Activated T-helper 17 cell treated with anti-CD3 and anti-CD28 coated beads, Interleukin-2, amount 50 U/mL, for 72 hours (primary cell): Measurements from ENCODE around the gene CDC42. TPM values are rescaled to one million over a fixed set of nuclear protein-coding genes. Genes with fewer than 3 reads are reported as not detected.
A peak's percentile ranks its signal among the peaks of the same experiment; 100 is the strongest.
"Not testable (repeated sequence)": the region's sequence is repeated elsewhere in the genome, so short reads cannot be mapped to it uniquely, and the experiment has no call there.

Experiments used
- ATAC-seq: fragments of 150-1000 bp; cut with Tn5 transposase; replicated peaks from 2 replicates; pipeline ENCODE4 v1.10.0; 2021; ENCODE audit warnings: mild to moderate bottlenecking, moderate library complexity
- H3K27ac Mint-ChIP-seq: one replicate; pipeline ENCODE4 v1.8.0; 2022; ENCODE audit warnings: mixed read lengths
- H3K27me3 Mint-ChIP-seq: one replicate; pipeline ENCODE4 v1.8.0; 2022; ENCODE audit warnings: mixed read lengths
- H3K36me3 Mint-ChIP-seq: one replicate; pipeline ENCODE4 v1.8.0; 2022; ENCODE audit warnings: low read depth, mild to moderate bottlenecking, mixed read lengths
- H3K4me1 Mint-ChIP-seq: one replicate; pipeline ENCODE4 v1.8.0; 2022; ENCODE audit warnings: mixed read lengths
- H3K4me3 Mint-ChIP-seq: one replicate; pipeline ENCODE4 v1.8.0; 2022; ENCODE audit warnings: mild to moderate bottlenecking, mixed read lengths
- H3K9me3 Mint-ChIP-seq: one replicate; pipeline ENCODE4 v1.8.0; 2022; ENCODE audit warnings: mixed read lengths
- total RNA-seq, 2 donors: library from RNA; stranded (reverse); gene quantifications; one replicate each; pipeline ENCODE4 v1.2.3, GENCODE V29; 2022

Gene CDC42
- total RNA-seq, result 100 to 1,000 TPM; 243 to 264 TPM

DNA sequence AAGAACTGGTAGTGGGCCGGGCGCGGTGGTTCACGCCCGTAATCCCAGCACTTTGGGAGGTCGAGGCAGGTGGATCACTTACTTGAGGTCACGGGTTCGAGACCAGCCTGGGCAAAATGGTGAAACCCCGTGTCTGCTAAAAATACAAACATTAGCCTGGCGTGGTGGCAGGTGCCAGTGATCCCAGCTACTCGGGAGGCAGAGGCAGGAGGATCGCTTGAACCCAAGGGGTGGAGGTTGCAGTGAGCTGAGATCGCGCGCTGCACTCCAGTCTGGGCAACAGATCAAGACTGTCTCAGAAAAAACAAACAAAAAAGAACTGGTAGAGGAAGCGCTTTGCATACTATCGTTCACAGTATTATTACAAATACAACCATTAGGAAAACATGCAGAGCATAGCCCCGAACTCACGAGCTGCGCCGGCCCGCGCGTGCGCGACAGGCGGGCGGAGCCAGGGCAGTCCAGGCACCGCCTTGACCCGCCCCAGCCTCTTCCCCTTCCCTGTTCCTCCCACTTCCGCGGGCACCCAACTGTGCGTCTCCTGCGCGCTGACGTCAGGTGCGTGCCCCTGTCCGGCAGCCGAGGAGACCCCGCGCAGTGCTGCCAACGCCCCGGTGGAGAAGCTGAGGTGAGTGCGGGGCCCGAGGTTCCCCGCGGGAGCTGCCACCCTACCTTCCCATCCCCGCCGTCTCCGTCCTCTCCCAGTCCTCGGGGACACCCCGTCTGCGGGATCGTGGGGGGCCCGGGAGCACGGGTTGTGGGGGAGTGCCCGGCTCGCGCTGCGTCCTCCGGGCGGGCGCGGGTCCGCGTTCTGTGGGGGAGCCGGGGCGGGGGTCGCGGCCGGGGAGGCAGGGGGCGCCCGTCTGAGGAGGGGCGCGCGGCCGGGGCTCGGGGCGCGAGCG is at the start of gene CDC42:
CDC42 (plus strand) TSS at position 595 of the 902 bp plus-strand sequence. CDS start 25,770 bp downstream, outside the sequence.
- ATAC-seq, result peak; percentile 82
- Mint-ChIP-seq H3K27ac (peak within 1 kb of the TSS; percentile 99), H3K36me3 (peaks cover 54% of the 10 kb centered on the region), H3K27me3 (no peaks in the 10 kb centered on the region), H3K9me3 (no peaks in the 10 kb centered on the region), H3K4me1 (peaks cover 42% of the 10 kb centered on the region), H3K4me3 (peak within 1 kb of the TSS; percentile 91)

DNA sequence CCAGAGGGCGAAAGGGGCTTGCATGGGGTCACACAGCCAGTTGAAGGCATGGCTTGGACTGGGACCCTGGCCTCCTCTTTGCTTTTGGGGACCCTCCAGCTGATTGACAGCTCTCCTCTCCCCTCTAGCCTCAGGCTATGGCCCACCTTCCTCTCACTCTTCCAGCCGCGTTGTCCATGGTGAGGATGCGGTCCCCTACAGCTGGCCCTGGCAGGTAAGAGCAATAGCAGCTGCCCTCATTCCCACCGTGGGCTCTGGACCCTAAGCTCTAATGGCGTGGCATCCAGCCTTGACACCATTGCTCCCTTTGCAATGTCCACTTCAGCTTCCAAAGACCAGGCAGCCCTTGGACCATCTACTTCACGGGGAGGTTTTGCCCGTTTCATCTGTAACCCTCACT is 49.6 kb upstream of the CDC42 start:
- not testable (repeated sequence) for H3K27ac Mint-ChIP-seq, H3K36me3 Mint-ChIP-seq, H3K4me3 Mint-ChIP-seq, H3K27me3 Mint-ChIP-seq, H3K4me1 Mint-ChIP-seq, ATAC-seq, H3K9me3 Mint-ChIP-seq

DNA sequence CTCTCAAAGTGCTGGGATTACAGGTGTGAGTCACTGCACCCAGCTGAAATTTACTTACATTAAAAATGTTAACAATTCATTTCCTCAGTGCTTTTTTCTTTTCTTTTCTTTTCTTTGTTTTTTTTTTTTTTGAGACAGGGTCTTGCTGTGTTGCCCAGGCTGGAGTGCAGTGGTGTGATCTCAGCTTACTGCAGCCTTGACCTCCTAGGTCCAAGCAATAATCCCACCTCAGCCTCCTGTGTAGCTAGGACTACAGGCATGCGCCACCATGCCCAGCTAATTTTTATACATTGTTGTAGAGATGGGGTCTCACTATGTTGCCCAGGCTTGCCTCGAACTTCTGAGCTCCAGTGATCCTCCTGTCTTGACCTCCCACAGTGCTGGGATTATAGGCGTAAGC is 48.5 kb upstream of the CDC42 start:
- not testable (repeated sequence) for H3K27me3 Mint-ChIP-seq, H3K9me3 Mint-ChIP-seq, H3K27ac Mint-ChIP-seq, H3K36me3 Mint-ChIP-seq, ATAC-seq, H3K4me1 Mint-ChIP-seq, H3K4me3 Mint-ChIP-seq

DNA sequence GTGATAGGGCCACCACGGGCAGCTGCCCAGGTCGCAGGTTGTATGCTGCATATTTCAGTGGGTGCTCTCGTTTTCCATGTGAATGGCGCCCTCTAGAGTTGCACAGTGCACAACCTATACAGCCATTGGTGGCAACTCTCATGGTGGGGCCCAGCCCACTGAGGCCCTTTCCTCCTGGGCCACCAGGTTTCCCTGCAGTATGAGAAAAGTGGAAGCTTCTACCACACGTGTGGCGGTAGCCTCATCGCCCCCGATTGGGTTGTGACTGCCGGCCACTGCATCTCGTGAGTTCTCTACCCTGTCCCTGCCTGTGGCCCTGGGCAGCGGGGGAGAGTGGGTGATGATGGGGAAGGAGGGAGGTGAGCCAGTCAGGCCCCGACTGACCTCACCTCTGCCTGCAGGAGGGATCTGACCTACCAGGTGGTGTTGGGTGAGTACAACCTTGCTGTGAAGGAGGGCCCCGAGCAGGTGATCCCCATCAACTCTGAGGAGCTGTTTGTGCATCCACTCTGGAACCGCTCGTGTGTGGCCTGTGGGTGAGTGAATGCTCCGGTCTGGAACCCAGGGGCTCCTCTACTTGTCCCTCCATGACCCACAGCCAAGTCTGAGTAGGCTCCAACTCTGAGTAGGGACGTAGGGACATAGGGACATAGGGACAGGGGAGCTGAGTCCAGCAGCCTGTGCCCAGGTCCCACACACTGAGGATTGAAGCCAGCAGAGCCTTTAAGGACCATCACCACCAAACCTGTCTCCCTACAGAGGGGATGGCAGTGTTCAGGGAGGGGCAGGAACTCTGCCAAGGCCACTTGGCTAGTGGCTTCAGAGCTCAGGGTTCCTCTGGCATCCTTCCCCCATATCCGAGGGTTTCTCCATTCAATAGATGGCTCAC is 47.0 kb upstream of the CDC42 start:
- H3K36me3 Mint-ChIP-seq, H3K9me3 Mint-ChIP-seq, H3K27me3 Mint-ChIP-seq, H3K4me1 Mint-ChIP-seq, H3K4me3 Mint-ChIP-seq, H3K27ac Mint-ChIP-seq: not testable (repeated sequence)
- ATAC-seq, result peak; percentile 86

DNA sequence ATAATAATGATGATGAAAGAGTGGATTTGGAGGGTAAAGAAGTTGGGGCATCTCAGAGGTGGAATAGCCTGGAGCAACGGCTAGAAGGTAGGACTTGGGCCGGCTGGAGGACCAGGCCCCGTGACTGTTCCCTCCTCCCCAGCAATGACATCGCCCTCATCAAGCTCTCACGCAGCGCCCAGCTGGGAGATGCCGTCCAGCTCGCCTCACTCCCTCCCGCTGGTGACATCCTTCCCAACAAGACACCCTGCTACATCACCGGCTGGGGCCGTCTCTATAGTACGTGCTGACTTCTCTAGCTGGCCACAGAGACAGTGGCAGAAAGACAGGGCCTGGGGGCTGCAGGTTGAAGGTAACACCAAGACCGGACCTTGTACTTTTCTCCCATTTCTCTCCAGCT is 45.8 kb upstream of the CDC42 start:
- H3K27ac Mint-ChIP-seq, ATAC-seq, H3K9me3 Mint-ChIP-seq, H3K36me3 Mint-ChIP-seq, H3K4me1 Mint-ChIP-seq, H3K4me3 Mint-ChIP-seq, H3K27me3 Mint-ChIP-seq: not testable (repeated sequence)

DNA sequence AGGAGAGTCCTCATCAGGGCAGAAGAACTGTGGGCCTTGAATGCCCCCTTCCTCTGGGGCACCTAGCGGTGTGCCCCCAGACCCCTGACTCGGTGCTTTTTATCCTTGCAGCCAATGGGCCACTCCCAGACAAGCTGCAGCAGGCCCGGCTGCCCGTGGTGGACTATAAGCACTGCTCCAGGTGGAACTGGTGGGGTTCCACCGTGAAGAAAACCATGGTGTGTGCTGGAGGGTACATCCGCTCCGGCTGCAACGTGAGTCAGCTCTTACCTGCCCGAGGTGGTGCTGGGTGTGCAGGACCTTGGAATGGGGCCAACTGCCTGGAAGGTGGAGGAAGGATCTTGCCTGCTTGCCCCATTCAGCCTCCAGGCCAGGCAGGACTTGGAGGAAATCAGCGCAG is 45.2 kb upstream of the CDC42 start:
- H3K4me1 Mint-ChIP-seq, result not testable (repeated sequence)

DNA sequence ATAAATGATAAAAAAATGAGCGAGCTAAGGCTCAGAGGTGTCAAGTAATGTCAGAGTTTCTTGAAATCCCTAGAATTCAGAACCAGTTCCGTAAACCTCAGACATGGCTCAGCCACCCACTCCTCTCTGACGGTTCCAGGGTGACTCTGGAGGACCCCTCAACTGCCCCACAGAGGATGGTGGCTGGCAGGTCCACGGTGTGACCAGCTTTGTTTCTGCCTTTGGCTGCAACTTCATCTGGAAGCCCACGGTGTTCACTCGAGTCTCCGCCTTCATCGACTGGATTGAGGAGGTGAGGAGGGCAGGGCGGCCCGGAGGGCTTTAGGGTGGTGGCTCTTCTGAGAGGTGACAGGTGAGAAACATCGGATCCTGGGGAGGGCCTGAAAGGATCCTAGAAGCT is 42.9 kb upstream of the CDC42 start:
- H3K27me3 Mint-ChIP-seq, ATAC-seq, H3K9me3 Mint-ChIP-seq, H3K4me1 Mint-ChIP-seq, H3K36me3 Mint-ChIP-seq, H3K4me3 Mint-ChIP-seq, H3K27ac Mint-ChIP-seq: not testable (repeated sequence)

More for the DNA sequence above, 45.2 kb upstream of the CDC42 start:
- not testable (repeated sequence) for H3K4me3 Mint-ChIP-seq, H3K9me3 Mint-ChIP-seq, ATAC-seq, H3K27ac Mint-ChIP-seq, H3K36me3 Mint-ChIP-seq, H3K27me3 Mint-ChIP-seq

DNA sequence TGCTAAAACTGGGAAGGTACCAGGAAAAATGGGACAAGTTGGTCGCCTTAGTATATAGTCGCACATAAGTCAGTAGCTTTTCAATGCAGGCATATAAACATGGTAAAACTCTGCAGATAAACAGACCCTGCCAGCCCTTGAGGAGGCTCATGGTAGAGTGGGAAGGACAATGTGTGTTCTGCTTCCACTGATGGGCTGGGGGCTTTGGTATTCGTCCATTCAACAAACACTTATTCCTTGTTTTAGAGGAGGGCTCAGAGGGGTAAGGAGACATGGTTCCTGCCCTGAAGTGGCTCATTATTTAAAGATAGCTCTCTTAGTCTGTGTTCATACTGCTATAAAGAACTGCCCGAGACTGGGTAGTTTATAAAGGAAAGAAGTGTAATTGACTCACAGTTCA is 39.8 kb upstream of the CDC42 start:
- H3K27me3 Mint-ChIP-seq, H3K4me3 Mint-ChIP-seq, ATAC-seq: not testable (repeated sequence)

DNA sequence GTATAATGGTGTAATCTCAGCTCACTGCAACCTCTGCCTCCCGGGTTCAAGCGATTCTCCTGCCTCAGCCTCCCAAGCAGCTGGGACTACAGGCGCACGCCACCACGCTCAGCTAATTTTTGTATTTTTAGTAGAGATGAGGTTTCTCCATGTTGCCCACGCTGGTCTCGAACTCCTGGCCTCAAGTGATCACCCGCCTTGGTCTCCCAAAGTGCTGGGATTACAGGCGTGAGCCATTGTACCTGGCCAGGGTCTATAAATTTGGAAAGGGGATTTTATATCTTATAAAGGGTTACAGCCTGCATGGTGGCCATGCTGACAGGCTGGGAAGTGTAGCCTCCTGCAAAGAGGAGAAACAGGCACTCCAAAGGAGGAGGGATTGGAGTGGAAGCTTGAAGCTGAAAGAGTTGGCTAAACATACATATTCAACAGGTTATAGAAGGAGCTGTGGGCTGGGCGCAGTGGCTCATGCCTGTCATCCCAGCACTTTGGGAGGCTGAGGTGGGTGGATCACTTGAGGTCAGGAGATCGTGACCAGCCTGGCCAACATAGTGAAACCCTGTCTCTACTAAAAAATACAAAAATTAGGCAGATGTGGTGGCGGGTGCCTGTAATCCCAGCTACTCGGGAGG is 37.8 kb upstream of the CDC42 start:
- not testable (repeated sequence) for H3K27ac Mint-ChIP-seq, H3K9me3 Mint-ChIP-seq, ATAC-seq, H3K4me3 Mint-ChIP-seq, H3K27me3 Mint-ChIP-seq, H3K36me3 Mint-ChIP-seq
- H3K4me1 Mint-ChIP-seq, result peaks cover 13% of the 10 kb centered on the region

More for the DNA sequence above, 39.8 kb upstream of the CDC42 start:
- not testable (repeated sequence) for H3K4me1 Mint-ChIP-seq, H3K9me3 Mint-ChIP-seq, H3K36me3 Mint-ChIP-seq, H3K27ac Mint-ChIP-seq

DNA sequence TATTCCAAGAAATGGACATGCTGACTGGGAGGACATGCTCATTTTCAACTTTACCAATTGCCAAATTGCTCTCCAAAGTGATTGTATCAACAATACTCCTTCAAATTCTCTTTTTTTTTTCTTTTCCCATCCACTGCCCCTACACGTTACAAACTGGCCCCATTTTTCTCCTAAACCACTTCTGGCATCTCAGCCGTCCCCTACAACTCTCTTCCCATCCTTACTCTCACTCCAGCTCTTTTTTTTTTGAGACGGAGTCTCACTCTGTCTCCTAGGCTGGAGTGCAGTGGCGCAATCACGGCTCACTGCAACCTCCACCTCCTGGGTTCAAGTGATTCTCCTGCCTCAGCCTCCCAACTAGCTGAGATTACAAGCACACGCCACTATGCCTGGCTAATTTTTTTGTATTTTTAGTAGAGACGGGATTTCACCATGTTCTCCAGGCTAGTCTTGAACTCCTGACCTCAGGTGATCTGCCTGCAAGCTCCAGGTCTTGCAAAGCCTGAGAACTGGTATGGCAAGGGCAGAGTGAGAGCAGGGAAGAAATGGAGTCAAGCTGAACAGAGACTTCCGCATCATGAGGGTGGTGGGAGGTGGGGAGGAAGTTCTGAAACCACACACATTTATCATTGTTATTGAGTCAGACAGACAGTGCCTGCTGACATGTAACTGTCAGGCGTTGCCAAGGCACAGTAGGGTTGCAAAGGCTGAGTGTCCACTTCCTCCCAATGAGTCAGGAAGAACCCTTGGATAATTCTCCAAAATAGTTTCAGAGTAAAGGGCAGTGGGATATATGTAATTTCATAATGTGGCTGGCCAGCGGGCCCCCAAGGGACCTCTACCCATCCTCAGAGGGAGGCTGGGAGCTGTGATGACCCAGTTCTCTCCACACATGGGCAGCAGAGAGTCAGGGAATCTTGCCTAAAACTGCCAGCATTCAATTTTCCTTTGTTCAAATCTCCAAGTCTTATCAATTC is 33.6 kb upstream of the CDC42 start:
- H3K9me3 Mint-ChIP-seq, result peaks cover 4% of the 10 kb centered on the region
- H3K4me1 Mint-ChIP-seq, result peaks cover 23% of the 10 kb centered on the region
- peak overlapping the region; percentile 81 for H3K4me3 Mint-ChIP-seq
- peak; percentile 99 for ATAC-seq
- H3K36me3 Mint-ChIP-seq, result peaks cover 6% of the 10 kb centered on the region
- no peaks in the 10 kb centered on the region for H3K27me3 Mint-ChIP-seq
- H3K27ac Mint-ChIP-seq, result peak overlapping the region; percentile 98

DNA sequence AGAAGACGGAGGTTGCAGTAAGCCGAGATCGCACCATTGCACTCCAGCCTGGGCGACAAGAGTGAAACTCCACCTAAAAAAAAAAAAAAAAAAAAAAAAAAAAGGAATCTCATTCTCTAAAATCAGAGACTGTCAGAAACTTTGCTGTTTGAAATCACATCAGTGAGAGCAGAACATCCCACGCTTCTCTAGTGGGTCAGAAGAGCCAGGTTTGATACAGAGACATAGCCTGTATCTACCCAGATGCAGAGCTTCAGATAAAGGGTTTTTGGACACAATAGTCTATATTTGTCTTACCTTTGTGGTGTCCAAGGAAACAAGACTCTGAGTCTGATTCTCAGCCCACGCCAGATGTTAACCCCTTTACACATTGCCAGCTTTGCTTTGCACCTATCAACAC is 31.4 kb upstream of the CDC42 start:
- H3K9me3 Mint-ChIP-seq, result peaks cover 4% of the 10 kb centered on the region
- no peak overlapping the region for H3K27ac Mint-ChIP-seq
- H3K27me3 Mint-ChIP-seq, result no peaks in the 10 kb centered on the region
- no peak for ATAC-seq
- peaks cover 20% of the 10 kb centered on the region for H3K36me3 Mint-ChIP-seq
- no peak overlapping the region for H3K4me3 Mint-ChIP-seq
- H3K4me1 Mint-ChIP-seq, result peaks cover 27% of the 10 kb centered on the region

DNA sequence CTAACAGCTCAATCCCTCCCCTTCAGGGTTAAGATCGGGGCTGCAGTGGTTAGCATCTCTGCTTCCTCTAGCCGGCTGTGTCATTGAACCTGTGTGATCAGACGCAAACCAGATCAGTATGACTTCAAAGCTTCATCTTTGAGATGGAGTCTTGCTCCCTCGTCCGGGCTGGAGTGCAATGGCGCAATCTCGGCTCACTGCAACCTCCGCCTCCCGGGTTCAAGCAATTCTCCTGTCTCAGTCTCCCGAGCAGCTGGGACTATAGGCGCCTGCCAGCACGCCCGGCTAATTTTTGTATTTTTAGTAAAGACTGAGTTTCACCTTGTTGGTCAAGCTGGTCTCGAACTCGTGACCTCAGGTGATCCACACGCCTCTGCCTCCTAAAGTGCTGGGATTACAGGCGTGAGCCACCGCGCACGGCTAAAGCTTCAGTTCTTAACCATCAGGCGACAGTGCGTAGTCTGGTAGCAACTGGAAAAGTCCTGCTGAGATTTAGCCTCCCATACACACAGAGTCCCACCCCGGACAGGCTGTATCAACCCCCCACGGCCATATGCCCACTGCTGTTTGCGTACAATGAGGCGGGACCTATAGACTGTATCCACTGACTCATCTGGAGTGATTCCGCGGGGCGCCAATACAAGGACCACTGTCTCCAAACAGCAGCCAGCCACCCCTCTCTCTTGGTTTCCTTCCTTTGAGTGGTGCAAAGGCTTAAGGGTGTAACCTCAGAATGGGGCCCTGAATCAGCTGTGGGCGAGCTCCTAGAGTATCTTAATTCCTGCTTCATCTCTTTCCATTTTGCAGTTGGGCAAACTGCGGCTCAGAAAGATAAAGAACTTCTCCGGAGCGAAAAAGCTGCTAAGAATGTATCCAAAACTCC is 27.8 kb upstream of the CDC42 start:
- H3K4me3 Mint-ChIP-seq, result peak overlapping the region; percentile 85
- H3K27ac Mint-ChIP-seq, result peak overlapping the region; percentile 96
- peaks cover 7% of the 10 kb centered on the region for H3K9me3 Mint-ChIP-seq
- peaks cover 22% of the 10 kb centered on the region for H3K36me3 Mint-ChIP-seq
- peaks cover 23% of the 10 kb centered on the region for H3K4me1 Mint-ChIP-seq
- no peaks in the 10 kb centered on the region for H3K27me3 Mint-ChIP-seq
- peak; percentile 62 for ATAC-seq
